Mucosa of descending colon (tissue), 3 donors: ENCODE results near the gene TCOF1. TPM values are rescaled to one million over a fixed set of nuclear protein-coding genes. Genes with fewer than 3 reads are reported as not detected.
A peak's percentile ranks its signal among the peaks of the same experiment; 100 is the strongest.
"Not testable (repeated sequence)": the region's sequence is repeated elsewhere in the genome, so short reads cannot be mapped to it uniquely, and the experiment has no call there.

Experiments
- ATAC-seq: fragments of 200-7000 bp; cut with Tn5 transposase; one replicate; pipeline ENCODE4 v1.9.1; 2020; ENCODE audit warnings: mild to moderate bottlenecking, moderate library complexity
- DNase-seq, 3 donors: peaks; one replicate each; pipeline ENCODE4 v3.0.0-alpha.2; 2020
- H3K36me3 ChIP-seq: fragments of 200-600 bp; one replicate; pipeline ENCODE4 v1.8.0; 2021; ENCODE audit warnings: low read depth, mild to moderate bottlenecking
- H3K4me1 ChIP-seq: fragments of 200-600 bp; one replicate; pipeline ENCODE4 v1.8.0; 2021; ENCODE audit warnings: low read depth, mild to moderate bottlenecking
- H3K4me3 ChIP-seq: fragments of 200-600 bp; one replicate; pipeline ENCODE4 v1.8.0; 2021; ENCODE audit warnings: mild to moderate bottlenecking
- H3K9me3 ChIP-seq: fragments of 200-600 bp; one replicate; pipeline ENCODE4 v1.8.0; 2021; ENCODE audit warnings: mild to moderate bottlenecking
- intact Hi-C, 2 donors: fragments of 100-400 bp; cut with DNase I in 1 of 2; cut with micrococcal nuclease in 1 of 2; formaldehyde crosslinking; loops; one replicate each; pipeline versions ENCODE4 v1.11.0 to v1.11.1; 2022; cut with DNase I, micrococcal nuclease
- total RNA-seq, 3 donors: library from RNA; stranded (reverse); fragmentation: NEBNext Ultra II Directional in 2 of 3; extraction: Animal tissue kit (Norgen Biotek cat#: 25700) in 2 of 3; gene quantifications; one replicate each; pipeline versions ENCODE4 v1.2.1 to v1.2.4, GENCODE V29; 2021 to 2023
- TF ChIP-seq, protein P1 (sequence below): fragments of 200-600 bp; IDR thresholded peaks from one replicate; pipeline ENCODE4 v1.8.0; 2022; ENCODE audit warnings: antibody characterized with exemption, mild to moderate bottlenecking
- donor health status: DM: no; HTN: no; CAD: no; lungs with moderate emphysema.
- donor health status: DM: no; HTN: no; CAD: no.
- donor health status: DM: no; HTN: yes; CAD: no.

The TCOF1 gene
- total RNA-seq, 3 donors from 2014 or later = 17.3 to 36.2 (median 26.0) TPM

DNA sequence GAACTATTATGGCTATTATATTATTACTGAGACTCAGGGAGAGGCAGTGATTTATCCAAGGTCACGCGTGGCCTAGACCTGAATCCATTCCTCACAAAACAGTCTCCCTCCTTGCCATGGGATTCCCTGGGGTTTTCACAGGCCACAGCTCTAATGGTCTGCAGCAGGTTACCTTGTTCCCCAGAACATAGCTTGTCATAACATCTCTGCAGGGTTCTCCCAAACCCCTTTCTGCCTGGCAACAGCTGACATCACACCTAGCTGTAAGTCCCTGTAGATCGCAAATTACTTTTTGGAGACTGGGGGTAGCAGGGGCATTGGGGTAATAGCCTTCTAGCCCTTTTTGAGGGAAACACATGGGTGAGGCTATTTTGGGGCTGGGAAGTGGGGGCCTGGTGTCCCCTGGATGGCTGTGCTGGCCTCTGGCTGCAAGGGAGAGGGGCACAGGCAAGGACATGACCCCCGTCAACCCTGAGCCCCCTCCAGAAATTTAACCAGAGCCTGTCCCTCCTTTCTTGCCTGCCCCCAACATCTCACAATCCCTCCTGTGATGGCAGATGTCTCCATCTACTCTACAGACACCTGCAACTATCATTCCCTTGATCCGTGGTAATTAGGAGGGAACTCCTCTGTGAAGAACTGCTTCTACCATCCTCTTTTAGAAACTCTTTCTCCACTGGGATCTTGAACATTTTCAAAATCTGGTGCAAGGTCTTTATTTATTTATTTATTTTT lies 53.9 kb downstream of the TCOF1 start:
- Histone ChIP-seq H3K4me1 (peaks cover 14% of the 10 kb centered on the region), H3K4me3 (no peak overlapping the region), H3K9me3 (no peaks in the 10 kb centered on the region), H3K36me3 (no peaks in the 10 kb centered on the region)
- TF ChIP-seq, protein P1, sequence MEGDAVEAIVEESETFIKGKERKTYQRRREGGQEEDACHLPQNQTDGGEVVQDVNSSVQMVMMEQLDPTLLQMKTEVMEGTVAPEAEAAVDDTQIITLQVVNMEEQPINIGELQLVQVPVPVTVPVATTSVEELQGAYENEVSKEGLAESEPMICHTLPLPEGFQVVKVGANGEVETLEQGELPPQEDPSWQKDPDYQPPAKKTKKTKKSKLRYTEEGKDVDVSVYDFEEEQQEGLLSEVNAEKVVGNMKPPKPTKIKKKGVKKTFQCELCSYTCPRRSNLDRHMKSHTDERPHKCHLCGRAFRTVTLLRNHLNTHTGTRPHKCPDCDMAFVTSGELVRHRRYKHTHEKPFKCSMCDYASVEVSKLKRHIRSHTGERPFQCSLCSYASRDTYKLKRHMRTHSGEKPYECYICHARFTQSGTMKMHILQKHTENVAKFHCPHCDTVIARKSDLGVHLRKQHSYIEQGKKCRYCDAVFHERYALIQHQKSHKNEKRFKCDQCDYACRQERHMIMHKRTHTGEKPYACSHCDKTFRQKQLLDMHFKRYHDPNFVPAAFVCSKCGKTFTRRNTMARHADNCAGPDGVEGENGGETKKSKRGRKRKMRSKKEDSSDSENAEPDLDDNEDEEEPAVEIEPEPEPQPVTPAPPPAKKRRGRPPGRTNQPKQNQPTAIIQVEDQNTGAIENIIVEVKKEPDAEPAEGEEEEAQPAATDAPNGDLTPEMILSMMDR = no peak
- intact Hi-C loops = no loop called here
- DNase-seq (peak in 2 of 3 donors; percentile 70 to 71), ATAC-seq (peak; percentile 19)

DNA sequence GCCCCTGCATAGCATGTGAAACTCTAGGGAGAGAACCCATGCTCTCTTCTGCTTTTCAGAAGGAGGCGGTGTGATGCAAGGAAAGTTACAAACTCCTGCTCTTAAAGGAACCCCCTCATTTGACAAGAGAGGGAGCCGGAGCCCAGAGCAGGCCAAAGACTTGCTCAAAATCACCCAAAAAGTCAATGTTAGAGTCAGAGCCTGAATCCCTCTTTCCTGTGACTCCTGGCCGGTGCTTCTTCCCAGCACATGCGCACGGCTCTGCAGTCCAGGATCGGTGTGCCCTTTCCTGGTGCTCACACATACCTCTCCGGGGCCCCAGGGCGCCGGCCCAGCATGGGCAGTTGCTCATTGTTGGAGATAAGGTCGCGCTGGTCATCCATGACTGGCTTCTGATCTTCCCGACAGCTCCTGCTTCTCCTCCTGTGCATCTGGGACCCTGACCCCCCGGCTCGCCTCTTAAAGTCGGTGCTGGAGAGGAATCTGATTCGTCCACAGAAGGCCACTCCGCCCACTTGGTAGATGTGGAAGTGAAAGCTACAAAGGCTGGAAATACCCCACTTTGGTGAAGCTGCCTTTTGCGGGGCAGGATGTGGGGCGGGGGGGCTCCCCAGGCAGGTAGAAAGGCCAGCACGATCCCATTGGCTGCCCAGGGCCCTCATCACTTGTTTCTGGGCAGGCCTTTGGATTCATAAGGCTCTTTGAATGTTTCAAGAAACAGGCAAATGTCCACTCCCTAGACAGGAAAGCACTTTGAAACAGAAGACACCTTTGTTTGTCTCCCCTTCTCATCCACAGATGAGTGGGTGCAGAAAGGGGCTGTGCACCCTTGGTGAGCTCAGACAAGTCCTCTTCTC lies 55.0 kb downstream of the TCOF1 start, which contains the start of gene CD74:
CD74 (minus strand) TSS at position 592 of the 857 bp plus-strand sequence; CDS start at position 431, 161 bp downstream.
- H3K4me3 ChIP-seq = peak within 1 kb of the TSS; percentile 10
- DNase-seq = peak; percentile 86 to 95 (median 92)
- H3K4me1 ChIP-seq = peaks cover 14% of the 10 kb centered on the region
- no peaks in the 10 kb centered on the region for H3K9me3 ChIP-seq
- no peaks in the 10 kb centered on the region for H3K36me3 ChIP-seq
- ATAC-seq = peak; percentile 81
- TF ChIP-seq, protein P1 = no peak
- intact Hi-C loops = no loop called here

DNA sequence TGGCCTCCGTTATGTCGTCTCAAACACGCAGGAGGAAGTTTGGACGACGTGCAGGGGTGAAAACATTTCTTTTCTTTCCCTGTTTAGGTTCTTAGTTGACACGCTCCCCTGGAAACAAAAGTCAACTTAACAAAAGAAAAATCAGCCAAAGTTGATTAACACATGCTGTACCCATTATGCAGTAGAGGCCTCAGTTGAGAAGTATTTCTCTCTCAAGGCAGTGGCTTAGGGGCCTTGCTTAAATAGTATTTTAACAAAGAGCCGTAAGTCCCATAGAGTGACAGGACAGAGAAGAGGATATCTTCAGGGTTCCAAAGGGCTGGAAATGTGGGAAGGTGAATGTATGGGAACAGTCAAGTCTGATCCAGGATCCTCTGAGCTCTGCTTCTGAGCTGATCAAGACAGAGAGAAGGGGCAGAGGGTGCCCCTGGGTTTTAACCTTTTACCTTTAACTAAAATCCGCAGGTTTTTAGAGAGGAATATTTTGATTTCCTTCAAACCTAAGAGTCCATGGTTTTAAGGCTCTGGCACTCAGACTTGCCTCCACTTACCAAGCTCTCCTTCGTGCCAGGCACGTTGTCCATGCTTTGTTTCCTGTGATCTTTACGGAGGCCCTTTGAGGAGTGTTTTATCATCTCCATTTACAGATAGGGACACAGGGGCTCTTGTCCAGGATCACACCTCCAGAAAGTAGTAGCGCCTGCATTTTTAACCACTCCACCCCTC lies 55.8 kb downstream of the TCOF1 start:
- TF ChIP-seq, protein P1 = no peak
- Histone ChIP-seq H3K4me1 (peaks cover 14% of the 10 kb centered on the region), H3K36me3 (no peaks in the 10 kb centered on the region), H3K4me3 (no peak overlapping the region), H3K9me3 (no peaks in the 10 kb centered on the region)
- DNase-seq = no peak
- no peak for ATAC-seq
- intact Hi-C loops = no loop called here

DNA sequence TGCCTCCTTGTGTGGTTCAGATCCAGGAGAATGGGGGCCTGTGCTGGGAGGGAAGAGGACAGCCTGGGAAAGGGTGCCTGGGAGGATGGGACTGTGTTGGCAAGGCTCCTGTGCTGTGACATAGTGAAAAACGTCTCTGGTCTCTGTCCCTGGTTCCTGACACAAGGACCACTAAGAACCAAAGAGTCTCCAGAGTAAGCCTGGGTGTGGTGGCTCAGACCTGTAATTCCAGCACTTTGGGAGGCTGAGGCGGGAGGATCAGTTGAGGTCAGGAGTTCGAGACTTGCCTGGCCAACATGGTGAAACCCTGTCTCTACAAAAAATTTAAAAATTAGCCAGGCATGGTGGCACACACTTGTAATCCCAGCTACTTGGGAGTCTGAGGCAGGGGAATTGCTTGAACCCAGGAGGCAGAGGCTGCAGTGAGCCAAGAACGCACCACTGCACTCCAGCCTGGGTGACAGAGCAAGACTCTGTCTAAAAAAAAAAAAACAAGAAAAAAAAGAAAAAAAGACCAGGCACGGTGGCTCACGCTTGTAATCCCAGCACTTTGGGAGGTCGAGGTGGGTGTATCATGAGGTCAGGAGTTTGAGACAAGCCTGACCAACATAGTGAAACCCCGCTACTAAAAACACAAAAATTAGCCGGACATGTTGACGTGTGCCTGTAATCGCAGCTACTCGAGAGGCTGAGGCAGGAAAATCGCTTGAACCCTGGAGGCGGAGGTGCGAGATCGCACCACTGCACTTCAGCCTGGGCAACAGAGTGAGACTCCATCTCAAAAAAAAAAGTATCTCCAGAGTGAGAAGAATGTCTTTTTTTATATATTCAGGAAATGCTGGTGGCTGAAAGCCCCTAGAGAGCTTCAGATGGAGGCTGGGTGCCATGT lies 56.6 kb downstream of the TCOF1 start:
- H3K4me1 ChIP-seq = peaks cover 14% of the 10 kb centered on the region
- DNase-seq = peak in 1 of 3 donors; percentile 33
- H3K9me3 ChIP-seq, ATAC-seq, H3K4me3 ChIP-seq, H3K36me3 ChIP-seq, intact Hi-C loops: not testable (repeated sequence)

DNA sequence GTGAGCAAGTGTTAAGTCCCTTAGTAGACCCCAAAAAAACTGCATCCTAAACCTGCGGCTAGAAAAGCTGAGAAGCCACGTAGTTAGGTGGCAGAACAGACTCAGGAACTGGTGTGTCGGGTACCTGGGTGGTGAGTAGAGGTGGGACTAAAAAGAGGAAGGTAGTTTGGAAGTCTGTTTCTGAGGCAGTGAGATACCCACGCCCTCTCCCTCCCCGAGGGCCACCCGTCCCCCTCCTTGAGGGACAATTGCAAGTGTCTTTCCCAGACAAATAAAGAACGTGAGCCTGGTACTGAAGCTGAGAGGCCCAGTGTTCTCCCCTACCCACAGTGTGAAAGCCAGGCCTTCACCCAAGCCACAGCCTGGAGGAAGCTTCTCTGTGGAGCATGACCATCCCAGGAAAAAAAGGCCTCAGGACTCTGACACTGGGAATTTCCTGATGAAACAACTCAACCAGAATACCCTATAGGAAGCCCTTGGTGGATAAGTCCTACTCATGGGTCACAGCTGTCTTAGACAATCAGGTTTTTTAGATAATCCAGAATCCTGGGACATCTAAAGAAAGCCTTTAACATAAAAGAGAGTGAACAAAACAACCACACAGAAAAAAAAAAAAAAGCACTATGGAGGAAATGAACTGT lies 62.3 kb downstream of the TCOF1 start:
- Histone ChIP-seq H3K4me3 (no peak overlapping the region), H3K9me3 (no peaks in the 10 kb centered on the region), H3K4me1 (no peaks in the 10 kb centered on the region), H3K36me3 (no peaks in the 10 kb centered on the region)
- ATAC-seq = peak; percentile 83
- DNase-seq = no peak
- intact Hi-C loops = no loop called here
- TF ChIP-seq, protein P1 = no peak
